ENCODE results near the gene SMIM32.

Gene SMIM32

GRCh38 chr5:136206361-136206760 is 13.4 kb upstream of the SMIM32 start:
- DNase-seq = no peak

DNA sequence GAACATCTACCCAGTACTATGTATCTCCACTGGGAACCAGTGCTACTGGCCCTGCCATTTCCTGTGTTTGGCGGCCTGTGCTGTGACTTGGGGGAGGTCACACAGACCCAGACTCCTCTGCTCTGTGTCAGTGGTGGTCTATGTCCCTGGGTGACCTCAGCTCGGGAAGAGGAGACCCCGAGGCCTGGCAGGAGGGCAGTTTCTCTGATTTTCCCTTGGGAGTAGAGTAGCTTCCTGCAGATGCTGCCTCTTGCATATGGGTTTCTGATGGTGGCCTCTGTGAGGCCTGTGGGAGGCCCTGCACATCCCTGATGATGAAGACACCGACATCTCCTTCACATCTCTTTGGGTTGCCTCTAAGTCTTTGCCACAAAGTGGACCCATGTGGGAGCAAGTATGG is 13.0 kb upstream of the SMIM32 start:
- DNase-seq = no peak

DNA sequence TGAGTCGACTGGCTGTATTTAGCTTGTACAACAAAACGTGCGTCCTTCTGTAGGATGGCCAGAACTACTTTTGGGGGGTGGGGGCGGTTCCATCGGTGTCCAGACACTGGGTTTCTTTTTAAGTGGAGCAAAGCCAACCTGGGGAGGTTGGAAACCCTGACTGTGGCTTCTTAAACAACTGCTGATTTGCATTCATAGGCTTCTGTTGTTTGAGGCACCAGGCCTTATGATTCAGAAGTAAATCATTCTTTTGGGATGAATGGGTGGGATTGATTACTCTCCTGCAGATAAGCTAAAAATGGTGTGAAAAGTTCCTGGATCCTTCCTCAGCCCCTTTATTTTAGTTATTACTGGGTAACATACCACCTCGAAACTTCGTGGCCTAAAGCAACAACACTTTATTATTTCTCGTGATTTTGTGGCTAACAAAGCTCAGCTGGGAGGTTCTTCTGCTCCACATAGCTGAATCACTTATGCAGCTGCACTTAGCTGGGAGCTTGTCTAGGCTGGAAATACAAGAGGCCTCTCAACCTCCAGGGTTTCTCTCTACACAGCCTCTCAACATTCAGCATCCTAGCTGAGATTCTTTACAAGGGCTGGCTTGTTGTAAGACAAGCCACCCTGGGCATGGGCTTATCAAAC is 12.2 kb upstream of the SMIM32 start:
- no peak for DNase-seq

- DNase-seq = no peak
Observed at GRCh38 chr5:136203303-136203922, 10.5 kb upstream of the SMIM32 start.

DNA sequence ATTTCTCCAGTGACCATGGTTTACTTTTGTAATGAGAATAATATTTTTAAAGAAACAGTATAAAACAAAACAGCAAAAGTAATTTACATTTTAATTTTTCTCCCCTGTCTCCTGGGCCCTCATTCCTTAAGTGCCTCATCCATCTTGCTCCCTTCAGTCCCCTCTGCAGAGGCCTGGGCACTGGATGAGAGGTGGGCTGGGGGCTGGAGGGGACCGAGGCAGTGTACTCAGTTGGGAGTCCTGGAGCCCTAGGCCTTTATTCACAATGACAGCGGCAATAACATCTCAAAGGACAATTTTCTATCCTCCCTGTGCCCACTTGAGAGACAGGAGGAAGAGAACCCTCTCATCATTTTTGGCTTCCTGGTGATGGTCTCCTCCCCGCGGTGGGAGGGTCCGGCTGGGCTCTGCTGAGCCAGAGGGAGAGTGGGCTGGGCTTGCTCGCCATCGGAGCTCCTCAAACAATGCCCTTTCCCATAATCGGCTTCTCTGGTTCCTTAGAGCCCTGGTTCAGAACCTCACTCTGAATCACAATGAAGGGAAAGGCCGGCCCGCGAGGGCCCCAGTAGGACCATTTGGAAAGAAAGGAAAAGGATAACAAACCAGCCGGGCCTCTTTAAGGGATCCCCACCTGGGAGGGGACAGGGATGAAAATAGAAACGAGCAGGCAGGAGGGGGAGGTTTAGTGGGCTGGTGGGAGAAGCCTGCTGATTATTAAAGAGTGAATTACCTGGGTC is 9.7 kb upstream of the SMIM32 start:
- no peak for DNase-seq

DNA sequence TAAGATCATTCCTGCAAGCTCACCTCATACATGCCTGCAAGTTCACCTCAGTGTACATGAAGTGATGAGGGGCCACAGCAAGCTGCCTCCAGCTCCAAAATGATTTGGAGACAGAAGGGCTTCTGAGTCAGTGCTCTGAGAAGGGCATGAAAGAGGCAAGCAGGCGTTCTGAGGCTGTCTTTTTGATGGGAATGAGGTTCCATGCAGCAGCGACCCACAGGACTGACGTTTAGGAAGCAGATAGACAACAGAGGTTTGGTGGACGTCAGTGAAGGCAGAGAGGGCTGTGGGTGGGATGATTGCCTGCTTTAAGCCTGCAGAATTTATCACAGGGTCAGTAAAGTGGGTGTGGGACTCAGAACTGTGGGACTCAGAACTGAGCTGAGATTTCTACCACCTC is 8.9 kb upstream of the SMIM32 start:
- DNase-seq = no peak

- no peak for DNase-seq
Observed at GRCh38 chr5:136200761-136201160, 7.8 kb upstream of the SMIM32 start.

- no peak for DNase-seq
Observed at GRCh38 chr5:136200130-136200529, 7.2 kb upstream of the SMIM32 start.

- DNase-seq = no peak
Observed at GRCh38 chr5:136199408-136199807, 6.4 kb upstream of the SMIM32 start.

DNA sequence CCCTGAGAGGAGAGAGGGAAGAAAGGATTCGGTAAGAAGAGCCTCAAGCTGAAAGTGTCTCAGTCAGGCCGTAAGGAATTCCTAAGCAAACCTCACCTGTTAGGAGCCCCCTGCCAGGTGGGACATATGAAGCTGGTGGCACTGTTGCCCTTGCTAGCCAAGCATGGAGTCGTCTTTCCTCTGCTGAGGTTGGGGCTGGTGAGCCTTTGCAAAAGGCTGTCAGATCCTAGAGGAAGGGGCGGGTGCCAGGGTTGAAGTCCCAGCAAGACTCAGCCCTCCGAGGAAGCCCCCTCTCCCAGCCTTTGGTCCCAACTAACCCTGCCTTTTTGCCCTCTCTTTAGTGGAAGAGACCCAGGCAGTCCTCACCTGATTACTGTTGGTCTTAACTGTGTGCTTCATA is 5.5 kb upstream of the SMIM32 start:
- no peak for DNase-seq

GRCh38 chr5:136197462-136198142 is 4.6 kb upstream of the SMIM32 start:
- no peak for DNase-seq

DNA sequence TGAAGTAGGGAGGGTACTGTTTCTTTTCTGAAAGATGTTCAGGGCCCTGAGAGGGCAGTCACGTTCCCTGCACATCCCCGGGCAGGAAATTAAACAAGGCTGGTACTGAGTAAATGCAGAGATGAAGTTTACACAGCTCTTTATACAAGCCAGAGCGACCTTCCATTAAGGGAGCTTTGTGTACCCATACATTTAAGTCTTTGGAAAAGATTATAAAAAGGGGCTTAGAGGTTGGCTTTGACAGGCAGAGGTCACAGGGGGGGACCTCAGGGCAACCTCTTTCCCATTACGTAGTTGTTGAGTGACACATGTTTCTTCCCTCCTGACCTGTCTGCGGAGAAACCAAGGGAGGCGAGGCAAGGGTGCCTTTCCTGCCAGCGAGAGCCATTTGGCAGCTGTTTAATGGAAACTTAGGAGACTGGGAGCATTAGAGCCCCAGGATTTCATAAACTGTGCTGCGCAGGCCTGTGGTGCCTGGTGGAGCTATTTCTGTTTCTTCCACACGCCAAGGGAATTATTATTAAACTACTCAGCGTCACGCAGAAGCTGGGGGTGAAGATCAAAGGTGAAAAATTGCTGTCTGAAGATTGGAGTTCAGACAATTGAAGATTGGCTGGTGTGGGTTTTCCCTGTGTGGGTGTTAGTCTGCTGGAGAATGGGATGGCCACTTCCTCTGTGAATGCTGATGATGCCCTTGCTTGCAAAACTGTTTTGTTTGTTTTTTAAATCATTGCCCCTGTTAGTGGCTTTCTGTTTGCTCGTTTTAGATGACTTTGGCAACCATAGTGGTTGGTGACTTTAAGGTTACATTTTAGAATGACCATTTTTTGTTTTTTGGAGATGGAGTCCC is 3.2 kb upstream of the SMIM32 start:
- DNase-seq = no peak

GRCh38 chr5:136194576-136194975 is 1.6 kb upstream of the SMIM32 start:
- no peak for DNase-seq

GRCh38 chr5:136193322-136193935 is 467 bp upstream of the SMIM32 start:
- DNase-seq = no peak

- no peak for DNase-seq
Observed at GRCh38 chr5:136192015-136192525, 892 bp downstream of the SMIM32 start.

GRCh38 chr5:136191304-136192014 is 1.5 kb downstream of the SMIM32 start:
- no peak for DNase-seq

GRCh38 chr5:136190904-136191303 is 2.1 kb downstream of the SMIM32 start:
- no peak for DNase-seq

DNA sequence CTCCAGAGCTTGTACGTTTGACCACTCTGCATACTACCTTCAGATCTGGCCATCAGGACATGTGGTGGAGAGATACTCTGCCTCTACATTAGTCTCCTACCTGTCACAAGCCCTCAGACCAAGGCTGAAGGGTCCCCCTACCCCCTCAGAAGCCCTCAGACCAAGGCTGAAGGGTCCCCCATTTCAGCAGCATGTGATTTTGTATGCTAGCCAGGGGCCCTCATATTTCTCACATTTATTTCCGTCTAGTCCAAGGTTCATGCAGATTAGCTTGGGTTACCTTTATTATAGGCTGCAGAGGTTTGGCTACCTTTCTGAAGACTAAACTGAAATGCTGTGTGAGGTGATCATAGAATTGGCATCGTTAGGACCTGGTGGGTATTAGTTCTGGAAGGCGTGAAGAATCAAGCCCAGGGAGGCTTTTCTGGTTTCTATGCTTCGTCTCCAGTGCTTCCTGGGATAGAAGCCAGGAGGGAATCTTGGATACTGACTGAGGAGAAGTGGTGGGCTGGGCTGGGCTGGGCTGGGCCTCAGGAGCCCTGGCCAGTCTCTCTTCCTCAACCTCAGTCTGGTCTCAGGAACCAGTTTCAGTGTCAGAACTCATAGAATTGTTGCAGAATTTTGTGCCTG is 2.8 kb downstream of the SMIM32 start:
- DNase-seq = no peak

DNA sequence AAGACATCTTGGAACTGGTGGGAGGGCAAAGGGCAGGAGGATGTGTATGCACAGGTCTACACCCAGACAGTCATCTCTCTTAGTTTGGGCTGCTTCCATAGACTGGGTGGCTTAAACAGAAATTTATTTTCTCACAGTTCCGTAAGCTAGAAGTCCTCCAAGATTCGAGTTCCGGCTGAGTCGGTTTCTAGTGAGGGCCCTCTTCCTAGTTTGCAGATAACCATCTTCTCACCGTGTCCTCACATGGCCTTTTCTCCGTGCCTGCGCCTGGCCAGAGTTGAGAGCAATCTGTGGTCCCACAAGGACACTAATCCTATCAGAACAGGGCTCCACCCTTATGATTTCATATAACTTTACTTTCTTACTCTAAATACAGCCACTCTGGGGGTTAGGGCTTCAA is 4.1 kb downstream of the SMIM32 start:
- no peak for DNase-seq

- DNase-seq = no peak
Observed at GRCh38 chr5:136186796-136187195, 6.2 kb downstream of the SMIM32 start.
